Neutrophil (primary cell): ENCODE measurements around the gene GPATCH4.

Experiments used
- H3K27ac ChIP-seq: fragments of 200-600 bp; sonication (generic); 2 replicates; pipeline ENCODE4 v1.5.1; 2016; ENCODE audit warnings: mild to moderate bottlenecking, moderate library complexity
- H3K27me3 ChIP-seq: fragments of 200-600 bp; sonication (generic); 2 replicates; pipeline ENCODE4 v1.6.0; 2016; ENCODE audit warnings: mild to moderate bottlenecking
- H3K36me3 ChIP-seq: fragments of 200-600 bp; sonication (generic); 2 replicates; pipeline ENCODE4 v1.5.1; 2017
- H3K4me1 ChIP-seq, 2 experiments: fragments of 200-600 bp in 1 of 2; sonication (generic) in 1 of 2; 1 replicate in 1 of 2; 2 replicates in 1 of 2; pipeline versions ENCODE4 v1.5.1 to v1.6.1; 2013 to 2016; ENCODE audit warnings: low read depth in 1 of 2, low read length in 1 of 2, mild to moderate bottlenecking in 1 of 2, moderate library complexity in 1 of 2; ENCODE audit not compliant: control insufficient read depth in 1 of 2, insufficient read depth in 1 of 2
- H3K4me3 ChIP-seq, 2 experiments: fragments of 200-600 bp in 1 of 2; sonication (generic) in 1 of 2; 1 replicate in 1 of 2; 2 replicates in 1 of 2; pipeline ENCODE4 v1.5.1; 2013 to 2016; ENCODE audit warnings: low read depth in 1 of 2, low read length in 1 of 2, mild to moderate bottlenecking in 1 of 2, moderate library complexity in 1 of 2
- H3K9me3 ChIP-seq: fragments of 200-600 bp; sonication (generic); 2 replicates; pipeline ENCODE4 v1.5.1; 2016
- CTCF ChIP-seq: fragments of 200-600 bp; sonication (generic); IDR thresholded peaks from 2 replicates; pipeline ENCODE4 v1.5.1; 2016; ENCODE audit warnings: antibody characterized with exemption

GPATCH4 gene

GRCh38 chr1:156551066-156551643, 50.1 kb downstream of the GPATCH4 start:
- no peak for TF ChIP-seq CTCF
- H3K9me3 ChIP-seq: no peaks in the 10 kb centered on the region
- H3K4me1 ChIP-seq: peaks cover 0 to 2% of the 10 kb centered on the region in 2 experiments
- H3K36me3 ChIP-seq: peaks cover 77% of the 10 kb centered on the region
- no peaks in the 10 kb centered on the region for H3K27me3 ChIP-seq
- H3K27ac ChIP-seq: no peak overlapping the region
- H3K4me3 ChIP-seq: no peak overlapping the region

- peaks cover 77% of the 10 kb centered on the region for H3K36me3 ChIP-seq
- H3K9me3 ChIP-seq: no peaks in the 10 kb centered on the region
- H3K4me1 ChIP-seq: peaks cover 0 to 2% of the 10 kb centered on the region in 2 experiments
- H3K27me3 ChIP-seq: no peaks in the 10 kb centered on the region
- no peak for TF ChIP-seq CTCF
- H3K4me3 ChIP-seq: no peak overlapping the region
- H3K27ac ChIP-seq: no peak overlapping the region
Measured at GRCh38 chr1:156550346-156550745, 50.9 kb downstream of the GPATCH4 start.

GRCh38 chr1:156549831-156550230, 51.4 kb downstream of the GPATCH4 start:
- Histone ChIP-seq H3K27ac (no peak overlapping the region), H3K4me3 (no peak overlapping the region)

GRCh38 chr1:156549390-156549789, 51.9 kb downstream of the GPATCH4 start:
- Histone ChIP-seq H3K4me3 (no peak overlapping the region), H3K27ac (no peak overlapping the region), H3K36me3 (peaks cover 69% of the 10 kb centered on the region), H3K9me3 (no peaks in the 10 kb centered on the region), H3K27me3 (no peaks in the 10 kb centered on the region), H3K4me1 (peaks cover 0 to 2% of the 10 kb centered on the region in 2 experiments)
- TF ChIP-seq CTCF: no peak

More at GRCh38 chr1:156549831-156550230, 51.4 kb downstream of the GPATCH4 start:
- peaks cover 0 to 2% of the 10 kb centered on the region in 2 experiments for H3K4me1 ChIP-seq
- TF ChIP-seq CTCF: no peak
- H3K27me3 ChIP-seq: no peaks in the 10 kb centered on the region
- H3K9me3 ChIP-seq: no peaks in the 10 kb centered on the region
- peaks cover 72% of the 10 kb centered on the region for H3K36me3 ChIP-seq

- peaks cover 77% of the 10 kb centered on the region for H3K36me3 ChIP-seq
- H3K9me3 ChIP-seq: no peaks in the 10 kb centered on the region
- TF ChIP-seq CTCF: no peak
- H3K27ac ChIP-seq: no peak overlapping the region
- no peaks in the 10 kb centered on the region for H3K27me3 ChIP-seq
- no peak overlapping the region for H3K4me3 ChIP-seq
- peaks cover 0 to under 1% of the 10 kb centered on the region in 2 experiments for H3K4me1 ChIP-seq
Measured at GRCh38 chr1:156547982-156548381, 53.3 kb downstream of the GPATCH4 start.

- Histone ChIP-seq H3K27me3 (no peaks in the 10 kb centered on the region), H3K4me3 (no peak overlapping the region), H3K9me3 (no peaks in the 10 kb centered on the region), H3K27ac (no peak overlapping the region), H3K4me1 (no peaks in the 10 kb centered on the region), H3K36me3 (peaks cover 80% of the 10 kb centered on the region)
- no peak for TF ChIP-seq CTCF
Measured at GRCh38 chr1:156547434-156547833, 53.8 kb downstream of the GPATCH4 start.
